Epithelial cell of umbilical artery (primary cell): ENCODE measurements around the gene LAMTOR5. TPM values are rescaled to one million over a fixed set of nuclear protein-coding genes. Genes with fewer than 3 reads are reported as not detected.

Experiments
- total RNA-seq: library from RNA; depleted of rRNA; stranded (reverse); fragments of >200 nt; gene quantifications from 2 replicates; pipeline ENCODE4 v1.2.3, GENCODE V29; 2014

Gene LAMTOR5
- total RNA-seq = 60.9 and 75.0 TPM in 2 replicates

DNA sequence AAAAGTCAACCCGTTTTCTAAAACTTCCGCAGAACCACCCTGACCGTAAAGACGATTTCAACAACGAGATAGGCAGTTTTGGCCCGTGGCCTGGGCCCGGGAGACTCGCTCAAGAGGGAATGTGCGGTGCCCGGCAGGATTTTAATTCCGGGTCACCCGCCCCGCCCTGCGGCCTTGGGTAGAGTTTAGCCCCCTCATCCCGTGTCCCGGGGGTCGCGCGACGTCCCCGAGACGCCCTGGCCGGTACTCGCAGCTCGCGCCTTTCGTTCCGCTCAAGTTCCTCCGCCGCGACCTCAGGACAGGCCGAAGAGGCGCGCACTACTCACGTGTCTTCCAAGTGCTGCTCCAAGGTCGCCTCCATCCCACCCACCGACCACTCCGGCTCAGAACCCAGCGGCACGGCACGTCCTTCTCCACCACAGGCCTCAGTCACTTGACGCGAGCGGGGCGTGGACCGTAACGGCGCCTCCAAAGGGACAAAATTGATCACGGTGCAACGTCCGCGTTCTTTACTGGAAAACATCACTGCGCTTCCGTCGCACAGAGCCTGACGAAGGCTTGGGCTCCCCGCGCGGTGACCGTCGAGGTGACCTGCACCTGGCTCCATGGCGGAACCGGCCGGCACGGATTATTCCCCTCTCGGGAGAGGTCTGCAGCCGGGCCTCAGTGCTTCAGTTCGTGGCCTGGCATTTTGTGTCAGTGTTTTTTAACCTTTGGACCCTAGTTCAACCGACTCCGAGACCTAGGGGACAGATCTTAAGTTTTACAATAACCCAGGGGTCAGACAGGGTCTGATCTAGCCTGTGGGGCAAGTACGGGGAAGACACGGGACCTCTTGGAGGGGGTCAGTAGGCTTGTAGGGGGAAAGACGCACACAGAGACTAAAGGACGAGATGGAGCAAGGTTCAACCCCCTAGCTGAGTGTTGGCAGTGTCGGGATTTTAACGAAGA, at the start of gene LAMTOR5:
LAMTOR5 (minus strand) TSS at position 435 of the 951 bp plus-strand sequence; CDS start at position 361, 74 bp downstream.

DNA sequence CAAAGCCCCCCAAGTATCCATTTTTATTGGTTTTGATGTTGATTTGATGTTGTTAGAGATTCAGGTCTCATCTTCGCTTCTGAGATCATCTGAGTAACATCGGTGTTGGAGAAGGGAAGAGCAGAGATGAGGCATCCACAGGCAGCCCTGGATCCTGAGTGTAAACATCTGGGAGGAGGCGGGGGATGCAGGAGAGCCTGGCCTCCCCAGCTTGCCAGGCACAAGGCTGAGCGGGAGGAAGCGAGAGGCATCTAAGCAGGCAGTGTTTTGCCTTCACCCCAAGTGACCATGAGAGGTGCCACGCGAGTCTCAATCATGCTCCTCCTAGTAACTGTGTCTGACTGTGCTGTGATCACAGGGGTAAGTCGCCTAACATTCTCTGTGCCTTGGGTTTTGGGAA, 43.4 kb upstream of the LAMTOR5 start, which contains the start of gene PROK1:
PROK1 (plus strand) TSS at position 221 of the 400 bp plus-strand sequence; CDS start at position 289, 68 bp downstream.

GRCh38 chr1:110390692-110391245, 16.7 kb downstream of the LAMTOR5 start, which contains the start of gene SLC16A4:
TSS of gene SLC16A4 (minus strand) at chr1:110391026. CDS start at chr1:110389323, 1,703 bp downstream.

Other genes starting within 250 kb of the LAMTOR5 start
- 1.6 and 4.1 TPM in 2 replicates for gene KCNC4, start 197.4 kb downstream of the LAMTOR5 start, total RNA-seq
- 33.8 and 38.3 TPM in 2 replicates for gene RBM15, start 68.3 kb downstream of the LAMTOR5 start, total RNA-seq
- gene SLC16A4, start 16.7 kb downstream of the LAMTOR5 start, total RNA-seq = 6.8 and 10.3 TPM in 2 replicates
- not detected in 2 replicates for gene PROK1, start 43.5 kb upstream of the LAMTOR5 start, total RNA-seq
- 0.15 TPM in 1 of 2 replicates, not detected in the other for gene KCNA10, start 111.5 kb upstream of the LAMTOR5 start, total RNA-seq
- not detected in 2 replicates for gene KCNA2, start 198.7 kb upstream of the LAMTOR5 start, total RNA-seq